ENCODE measurements around the gene ARSD. TPM values are rescaled to one million over a fixed set of nuclear protein-coding genes. Genes with fewer than 3 reads are reported as not detected.

ARSD gene
- total RNA-seq, 2 donors from 2014 or later: 44.2 to 75.9 TPM

GRCh38 chrX:2857566-2857965 is 71.6 kb downstream of the ARSD start:
- no peak for TF ChIP-seq CTCF (IDR thresholded peaks at IDR 0.05)
- Histone ChIP-seq H3K36me3 (no peaks in the 10 kb centered on the region), H3K4me3 (no peak overlapping the region), H3K27me3 (no peaks in the 10 kb centered on the region), H3K27ac (no peak overlapping the region), H3K4me1 (no peaks in the 10 kb centered on the region), H3K9ac (ENCODE audit: low read depth in 2 of 2, low read length in 2 of 2) (no peak overlapping the region), H3K9me3 (no peaks in the 10 kb centered on the region)
- DNase-seq: no peak
- intact Hi-C loops (cut with DNase I): no loop called here

- intact Hi-C loops (cut with DNase I): no loop called here
- no peak overlapping the region for H3K27ac ChIP-seq
- no peak overlapping the region for H3K9ac ChIP-seq (ENCODE audit: low read depth in 2 of 2, low read length in 2 of 2)
- no peaks in the 10 kb centered on the region for H3K9me3 ChIP-seq
- H3K27me3 ChIP-seq: no peaks in the 10 kb centered on the region
- DNase-seq: no peak
- no peaks in the 10 kb centered on the region for H3K36me3 ChIP-seq
- no peak for TF ChIP-seq CTCF (IDR thresholded peaks at IDR 0.05)
- H3K4me1 ChIP-seq: no peaks in the 10 kb centered on the region
- H3K4me3 ChIP-seq: no peak overlapping the region
Measured at GRCh38 chrX:2855761-2856160, 73.4 kb downstream of the ARSD start.

- Histone ChIP-seq H3K4me1 (no peaks in the 10 kb centered on the region), H3K9ac (ENCODE audit: low read depth in 2 of 2, low read length in 2 of 2) (no peak overlapping the region), H3K27ac (no peak overlapping the region), H3K4me3 (no peak overlapping the region), H3K27me3 (no peaks in the 10 kb centered on the region), H3K36me3 (no peaks in the 10 kb centered on the region), H3K9me3 (no peaks in the 10 kb centered on the region)
- intact Hi-C loops (cut with DNase I): no loop called here
- DNase-seq: no peak
- no peak for TF ChIP-seq CTCF (IDR thresholded peaks at IDR 0.05)
Measured at GRCh38 chrX:2854918-2855317, 74.2 kb downstream of the ARSD start.

Other genes with a start within 250 kb of the ARSD start
- 100 to 1,000 TPM; 168 to 202 TPM for gene CD99, start 238.0 kb downstream of the ARSD start, total RNA-seq
- gene XG, start 177.3 kb downstream of the ARSD start, total RNA-seq: under 1 TPM in 1 of 2 donors, not detected in 1; 0.50 TPM
- 10 to 100 TPM; 12.8 to 22.0 TPM for gene GYG2, start 100.4 kb downstream of the ARSD start, total RNA-seq
- gene ARSH, start 77.2 kb upstream of the ARSD start, total RNA-seq: not detected
- gene ARSF, start 112.1 kb upstream of the ARSD start, total RNA-seq: not detected

Measured in colonic mucosa (tissue), 4 donors.